GM23338 (cell line): ENCODE measurements around the gene SLIT2. TPM values are rescaled to one million over a fixed set of nuclear protein-coding genes. Genes with fewer than 3 reads are reported as not detected.

Experiments used
- ATAC-seq: fragments of 200-7000 bp; cut with Tn5 transposase; 3 replicates; pipeline ENCODE4 v1.9.1; 2020
- DNase-seq: peaks from one replicate; pipeline ENCODE4 v3.0.0-alpha.2; 2015; ENCODE audit warnings: low spot score
- H2AFZ ChIP-seq: fragments of 200-600 bp; sonication (generic); 2 replicates; pipeline ENCODE4 v1.8.0; 2016; ENCODE audit warnings: antibody characterized with exemption, mild to moderate bottlenecking, moderate library complexity
- H3F3A ChIP-seq: fragments of 200-600 bp; sonication (generic); replicated peaks from 2 replicates; pipeline ENCODE4 v1.8.0; 2017; ENCODE audit warnings: antibody characterized with exemption, mixed run types, low read depth
- H3K27ac ChIP-seq: fragments of 200-600 bp; sonication (generic); 2 replicates; pipeline ENCODE4 v1.6.1; 2016; ENCODE audit warnings: low read depth
- H3K27me3 ChIP-seq: fragments of 200-600 bp; sonication (generic); 2 replicates; pipeline ENCODE4 v1.8.0; 2016; ENCODE audit warnings: mild to moderate bottlenecking, mixed run types, moderate library complexity; ENCODE audit not compliant: insufficient read depth
- H3K36me3 ChIP-seq: fragments of 200-600 bp; sonication (generic); 2 replicates; pipeline ENCODE4 v1.8.0; 2016; ENCODE audit warnings: mild to moderate bottlenecking; ENCODE audit not compliant: insufficient read depth
- H3K4me1 ChIP-seq: fragments of 200-600 bp; sonication (generic); 2 replicates; pipeline ENCODE4 v1.8.0; 2016; ENCODE audit warnings: mild to moderate bottlenecking, moderate library complexity; ENCODE audit not compliant: insufficient read depth
- H3K4me2 ChIP-seq: fragments of 200-600 bp; sonication (generic); 2 replicates; pipeline ENCODE4 v1.7.1; 2017; ENCODE audit warnings: mixed run types
- H3K4me3 ChIP-seq: fragments of 200-600 bp; sonication (generic); 2 replicates; pipeline ENCODE4 v1.6.1; 2016; ENCODE audit warnings: mixed run types
- H3K79me2 ChIP-seq: fragments of 200-600 bp; sonication (generic); replicated peaks from 2 replicates; pipeline ENCODE4 v1.8.0; 2017; ENCODE audit warnings: mild to moderate bottlenecking; ENCODE audit not compliant: insufficient read depth
- H3K9me2 ChIP-seq: fragments of 200-600 bp; sonication (generic); 2 replicates; pipeline ENCODE4 v1.8.0; 2017; ENCODE audit not compliant: insufficient read depth
- H4K20me1 ChIP-seq: fragments of 200-600 bp; sonication (generic); replicated peaks from 2 replicates; pipeline ENCODE4 v1.8.0; 2017; ENCODE audit warnings: mild to moderate bottlenecking; ENCODE audit not compliant: insufficient read depth
- H3K27ac Mint-ChIP-seq: 2 replicates; pipeline ENCODE4 v1.8.0; 2020; ENCODE audit warnings: inconsistent platforms, mild to moderate bottlenecking, moderate library complexity, mixed read lengths
- H3K27me3 Mint-ChIP-seq: 3 replicates; pipeline ENCODE4 v1.8.0; 2022; ENCODE audit warnings: low read depth, mild to moderate bottlenecking, moderate library complexity, mixed read lengths, inconsistent platforms; ENCODE audit not compliant: insufficient read depth, poor library complexity
- H3K36me3 Mint-ChIP-seq: 3 replicates; pipeline ENCODE4 v1.8.0; 2021; ENCODE audit warnings: low read depth, mild to moderate bottlenecking, inconsistent platforms, moderate library complexity, mixed read lengths
- H3K4me1 Mint-ChIP-seq: 3 replicates; pipeline ENCODE4 v1.8.0; 2020; ENCODE audit warnings: mild to moderate bottlenecking, inconsistent platforms, mixed read lengths
- H3K4me3 Mint-ChIP-seq: 3 replicates; pipeline ENCODE4 v1.8.0; 2021; ENCODE audit warnings: moderate library complexity, mild to moderate bottlenecking, inconsistent platforms, mixed read lengths
- H3K9me3 Mint-ChIP-seq: 3 replicates; pipeline ENCODE4 v1.8.0; 2020; ENCODE audit warnings: moderate library complexity, mild to moderate bottlenecking, inconsistent platforms, mixed read lengths
- CREB1 ChIP-seq: fragments of 250-450 bp; sonication (Bioruptor Pico); IDR thresholded peaks from 2 replicates; pipeline ENCODE4 v1.5.0; 2020; ENCODE audit warnings: low read depth, mild to moderate bottlenecking, moderate library complexity
- CTCF ChIP-seq, 2 experiments: fragments of 200-600 bp in 1 of 2; sonication (generic) in 1 of 2; conservative IDR thresholded peaks; 2 replicates each; pipeline versions ENCODE4 v1.5.1 to v1.6.1; 2016 to 2017; ENCODE audit warnings: antibody characterized with exemption in 2 of 2, low read depth in 2 of 2, mild to moderate bottlenecking in 2 of 2, moderate library complexity in 1 of 2
- ETS1 ChIP-seq: IDR thresholded peaks from 2 replicates; pipeline ENCODE4 v1.6.1; 2016; ENCODE audit warnings: antibody characterized with exemption
- EZH2 ChIP-seq: fragments of 200-600 bp; sonication (generic); IDR thresholded peaks from one replicate; pipeline ENCODE4 v1.8.0; 2017; ENCODE audit warnings: antibody characterized with exemption, mild to moderate bottlenecking, low read depth; ENCODE audit not compliant: unreplicated experiment
- EZH2phosphoT487 ChIP-seq: fragments of 200-600 bp; sonication (generic); IDR thresholded peaks from one replicate; pipeline ENCODE4 v1.8.1; 2018; ENCODE audit warnings: antibody characterized with exemption; ENCODE audit not compliant: unreplicated experiment
- JUNB ChIP-seq: IDR thresholded peaks from one replicate; pipeline ENCODE4 v1.6.1; 2016; ENCODE audit warnings: antibody characterized with exemption; ENCODE audit not compliant: unreplicated experiment
- NANOG ChIP-seq: IDR thresholded peaks from 2 replicates; pipeline ENCODE4 v1.6.1; 2016; ENCODE audit warnings: antibody characterized with exemption, borderline replicate concordance
- STAT1 ChIP-seq: IDR thresholded peaks from one replicate; pipeline ENCODE4 v1.6.1; 2016; ENCODE audit warnings: antibody characterized with exemption; ENCODE audit not compliant: unreplicated experiment
- ZNF114 ChIP-seq: fragments of 250-450 bp; sonication (Bioruptor Pico); IDR thresholded peaks from 2 replicates; pipeline ENCODE4 v1.5.0; 2020; ENCODE audit warnings: mild to moderate bottlenecking, moderate library complexity
- polyA plus RNA-seq: library from polyadenylated mRNA; unstranded; fragments of >200 nt; fragmentation: Nextera tagmentation; extraction: Ambion mirVana; gene quantifications from 2 replicates; pipeline ENCODE4 v1.2.1, GENCODE V29; 2016
- total RNA-seq: library from RNA; depleted of rRNA; stranded (reverse); fragments of >200 nt; shearing (Covaris generic); gene quantifications from 2 replicates; pipeline ENCODE4 v1.2.3, GENCODE V29; 2014
- TF ChIP-seq, protein P1 (sequence below): IDR thresholded peaks from one replicate; pipeline ENCODE4 v1.6.1; 2018; ENCODE audit warnings: antibody characterized with exemption; ENCODE audit not compliant: unreplicated experiment

Gene SLIT2
- total and polyA plus RNA-seq, 2 experiments from 2014 or later, result 5.2 to 5.6 TPM

GRCh38 chr4:20237894-20238537, 13.7 kb upstream of the SLIT2 start:
- DNase-seq, result no peak

More at GRCh38 chr4:20237894-20238537, 13.7 kb upstream of the SLIT2 start:
- Histone ChIP-seq H3F3A (no peaks in the 10 kb centered on the region), H3K4me2 (no peak overlapping the region), H3K36me3 (no peaks in the 10 kb centered on the region), H3K4me1 (no peaks in the 10 kb centered on the region), H3K27me3 (no peaks in the 10 kb centered on the region), H2AFZ (no peak overlapping the region), H3K4me3 (no peak overlapping the region), H3K27ac (no peak overlapping the region), H3K79me2 (no peaks in the 10 kb centered on the region), H4K20me1 (no peaks in the 10 kb centered on the region), H3K9me2 (no peaks in the 10 kb centered on the region)
- Mint-ChIP-seq H3K4me3 (no peak overlapping the region), H3K27me3 (no peaks in the 10 kb centered on the region), H3K4me1 (peaks cover 4% of the 10 kb centered on the region; the same call in 1 of the 3 replicates), H3K27ac (no peak overlapping the region), H3K36me3 (peaks cover 4% of the 10 kb centered on the region; the same call in 2 of the 3 replicates), H3K9me3 (peaks cover 5% of the 10 kb centered on the region; the same call in 2 of the 3 replicates)
- TF ChIP-seq ZNF114 (CRISPR knock-in tag), result no peak
- no peak for TF ChIP-seq CTCF (conservative IDR thresholded peaks at IDR 0.05; ENCODE audit: low read depth in 2 of 2)
- TF ChIP-seq, protein P1, sequence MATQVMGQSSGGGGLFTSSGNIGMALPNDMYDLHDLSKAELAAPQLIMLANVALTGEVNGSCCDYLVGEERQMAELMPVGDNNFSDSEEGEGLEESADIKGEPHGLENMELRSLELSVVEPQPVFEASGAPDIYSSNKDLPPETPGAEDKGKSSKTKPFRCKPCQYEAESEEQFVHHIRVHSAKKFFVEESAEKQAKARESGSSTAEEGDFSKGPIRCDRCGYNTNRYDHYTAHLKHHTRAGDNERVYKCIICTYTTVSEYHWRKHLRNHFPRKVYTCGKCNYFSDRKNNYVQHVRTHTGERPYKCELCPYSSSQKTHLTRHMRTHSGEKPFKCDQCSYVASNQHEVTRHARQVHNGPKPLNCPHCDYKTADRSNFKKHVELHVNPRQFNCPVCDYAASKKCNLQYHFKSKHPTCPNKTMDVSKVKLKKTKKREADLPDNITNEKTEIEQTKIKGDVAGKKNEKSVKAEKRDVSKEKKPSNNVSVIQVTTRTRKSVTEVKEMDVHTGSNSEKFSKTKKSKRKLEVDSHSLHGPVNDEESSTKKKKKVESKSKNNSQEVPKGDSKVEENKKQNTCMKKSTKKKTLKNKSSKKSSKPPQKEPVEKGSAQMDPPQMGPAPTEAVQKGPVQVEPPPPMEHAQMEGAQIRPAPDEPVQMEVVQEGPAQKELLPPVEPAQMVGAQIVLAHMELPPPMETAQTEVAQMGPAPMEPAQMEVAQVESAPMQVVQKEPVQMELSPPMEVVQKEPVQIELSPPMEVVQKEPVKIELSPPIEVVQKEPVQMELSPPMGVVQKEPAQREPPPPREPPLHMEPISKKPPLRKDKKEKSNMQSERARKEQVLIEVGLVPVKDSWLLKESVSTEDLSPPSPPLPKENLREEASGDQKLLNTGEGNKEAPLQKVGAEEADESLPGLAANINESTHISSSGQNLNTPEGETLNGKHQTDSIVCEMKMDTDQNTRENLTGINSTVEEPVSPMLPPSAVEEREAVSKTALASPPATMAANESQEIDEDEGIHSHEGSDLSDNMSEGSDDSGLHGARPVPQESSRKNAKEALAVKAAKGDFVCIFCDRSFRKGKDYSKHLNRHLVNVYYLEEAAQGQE, result no peak
- TF ChIP-seq EZH2, result no peak
- TF ChIP-seq ETS1, result no peak
- no peak for TF ChIP-seq JUNB
- no peak for TF ChIP-seq CREB1 (CRISPR knock-in tag)
- no peak for TF ChIP-seq STAT1
- TF ChIP-seq EZH2phosphoT487, result no peak
- TF ChIP-seq NANOG, result no peak
- ATAC-seq, result no peak
